NB4 (cell line): ENCODE results near the gene DRC1.

Source experiments
- MYC ChIP-seq: IDR thresholded peaks from 2 replicates; pipeline ENCODE4 v1.6.1; 2011; ENCODE audit warnings: low read depth, low read length
- POLR2A ChIP-seq: IDR thresholded peaks from 2 replicates; pipeline ENCODE4 v1.6.1; 2011; ENCODE audit warnings: mild to moderate bottlenecking; ENCODE audit not compliant: insufficient read length; ENCODE audit errors: extremely low read depth
- TF ChIP-seq, protein P1 (sequence below): IDR thresholded peaks from one replicate; pipeline ENCODE4 v1.5.1; 2012; ENCODE audit warnings: low read depth, low read length
- TF ChIP-seq, protein P2 (sequence below): IDR thresholded peaks from 2 replicates; pipeline ENCODE4 v1.6.1; 2011; ENCODE audit warnings: low read depth, low read length

GRCh38 chr2:26453421-26454329, 52.0 kb downstream of the DRC1 start:
- TF ChIP-seq, protein P1, sequence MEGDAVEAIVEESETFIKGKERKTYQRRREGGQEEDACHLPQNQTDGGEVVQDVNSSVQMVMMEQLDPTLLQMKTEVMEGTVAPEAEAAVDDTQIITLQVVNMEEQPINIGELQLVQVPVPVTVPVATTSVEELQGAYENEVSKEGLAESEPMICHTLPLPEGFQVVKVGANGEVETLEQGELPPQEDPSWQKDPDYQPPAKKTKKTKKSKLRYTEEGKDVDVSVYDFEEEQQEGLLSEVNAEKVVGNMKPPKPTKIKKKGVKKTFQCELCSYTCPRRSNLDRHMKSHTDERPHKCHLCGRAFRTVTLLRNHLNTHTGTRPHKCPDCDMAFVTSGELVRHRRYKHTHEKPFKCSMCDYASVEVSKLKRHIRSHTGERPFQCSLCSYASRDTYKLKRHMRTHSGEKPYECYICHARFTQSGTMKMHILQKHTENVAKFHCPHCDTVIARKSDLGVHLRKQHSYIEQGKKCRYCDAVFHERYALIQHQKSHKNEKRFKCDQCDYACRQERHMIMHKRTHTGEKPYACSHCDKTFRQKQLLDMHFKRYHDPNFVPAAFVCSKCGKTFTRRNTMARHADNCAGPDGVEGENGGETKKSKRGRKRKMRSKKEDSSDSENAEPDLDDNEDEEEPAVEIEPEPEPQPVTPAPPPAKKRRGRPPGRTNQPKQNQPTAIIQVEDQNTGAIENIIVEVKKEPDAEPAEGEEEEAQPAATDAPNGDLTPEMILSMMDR, result no peak
- TF ChIP-seq POLR2A, result no peak
- no peak for TF ChIP-seq MYC
- TF ChIP-seq, protein P2, sequence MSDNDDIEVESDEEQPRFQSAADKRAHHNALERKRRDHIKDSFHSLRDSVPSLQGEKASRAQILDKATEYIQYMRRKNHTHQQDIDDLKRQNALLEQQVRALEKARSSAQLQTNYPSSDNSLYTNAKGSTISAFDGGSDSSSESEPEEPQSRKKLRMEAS, result no peak
